Adrenal gland (tissue), 5 donors: ENCODE measurements around the gene AK8.

ENCODE experiments used
- POLR2A ChIP-seq, 2 donors: fragments of 450-650 bp; IDR thresholded peaks; one replicate each; pipeline ENCODE4 v1.6.1; 2017; ENCODE audit warnings: antibody characterized with exemption in 2 of 2, mild to moderate bottlenecking in 2 of 2, moderate library complexity in 1 of 2
- TF ChIP-seq, protein P1 (sequence below), 6 experiments: fragments of 450-650 bp in 4 of 6; fragments of 200-600 bp in 2 of 6; sonication (generic) in 1 of 6; IDR thresholded peaks; 1 replicate in 5 of 6; 2 replicates in 1 of 6; pipeline versions ENCODE4 v1.5.1 to v1.8.0; 2016 to 2021; ENCODE audit warnings: antibody characterized with exemption in 6 of 6, mild to moderate bottlenecking in 2 of 6, moderate library complexity in 1 of 6
- donor health status: DM: no; HTN: no; CAD: no.

DNA sequence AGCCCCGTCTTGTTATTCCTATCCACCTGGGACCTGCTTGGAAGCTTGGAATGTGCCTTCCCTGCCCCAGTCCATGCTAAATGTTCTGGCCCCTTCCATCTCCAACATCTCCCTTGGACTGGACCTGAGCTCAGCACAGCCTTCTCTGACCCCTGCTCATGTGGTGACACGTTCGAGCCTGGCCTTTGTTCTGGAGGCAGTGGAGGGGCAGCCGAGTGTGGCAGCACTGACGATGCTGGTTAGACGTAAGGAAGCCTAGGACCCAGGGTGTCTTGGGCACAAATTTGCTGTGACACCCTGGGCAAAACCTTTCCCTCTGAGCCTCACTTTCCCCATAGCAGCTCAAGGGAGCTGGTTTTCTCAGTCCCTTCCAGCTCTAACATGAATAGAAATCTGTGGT is 4.5 kb upstream of the AK8 start:
- TF ChIP-seq, protein P1, sequence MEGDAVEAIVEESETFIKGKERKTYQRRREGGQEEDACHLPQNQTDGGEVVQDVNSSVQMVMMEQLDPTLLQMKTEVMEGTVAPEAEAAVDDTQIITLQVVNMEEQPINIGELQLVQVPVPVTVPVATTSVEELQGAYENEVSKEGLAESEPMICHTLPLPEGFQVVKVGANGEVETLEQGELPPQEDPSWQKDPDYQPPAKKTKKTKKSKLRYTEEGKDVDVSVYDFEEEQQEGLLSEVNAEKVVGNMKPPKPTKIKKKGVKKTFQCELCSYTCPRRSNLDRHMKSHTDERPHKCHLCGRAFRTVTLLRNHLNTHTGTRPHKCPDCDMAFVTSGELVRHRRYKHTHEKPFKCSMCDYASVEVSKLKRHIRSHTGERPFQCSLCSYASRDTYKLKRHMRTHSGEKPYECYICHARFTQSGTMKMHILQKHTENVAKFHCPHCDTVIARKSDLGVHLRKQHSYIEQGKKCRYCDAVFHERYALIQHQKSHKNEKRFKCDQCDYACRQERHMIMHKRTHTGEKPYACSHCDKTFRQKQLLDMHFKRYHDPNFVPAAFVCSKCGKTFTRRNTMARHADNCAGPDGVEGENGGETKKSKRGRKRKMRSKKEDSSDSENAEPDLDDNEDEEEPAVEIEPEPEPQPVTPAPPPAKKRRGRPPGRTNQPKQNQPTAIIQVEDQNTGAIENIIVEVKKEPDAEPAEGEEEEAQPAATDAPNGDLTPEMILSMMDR (IDR thresholded peaks at IDR 0.05) = no peak
- TF ChIP-seq POLR2A (IDR thresholded peaks at IDR 0.05) = no peak
